H9 (cell line): Measurements from ENCODE around the gene AFF2. TPM values are rescaled to one million over a fixed set of nuclear protein-coding genes. Genes with fewer than 3 reads are reported as not detected.

Experiments used
- DNase-seq: peaks from one replicate; pipeline ENCODE4 v3.0.0-alpha.2; 2017
- H2AFZ ChIP-seq: one replicate; pipeline ENCODE4 v1.6.1; 2013; ENCODE audit warnings: mild to moderate bottlenecking, low read length, control low read depth, moderate library complexity
- H2AK5ac ChIP-seq: 2 replicates; pipeline ENCODE4 v1.6.1; 2013; ENCODE audit warnings: low read length, control low read depth, mixed read lengths; ENCODE audit not compliant: insufficient read length
- H2BK120ac ChIP-seq: one replicate; pipeline ENCODE4 v1.6.1; 2013; ENCODE audit warnings: low read depth, mild to moderate bottlenecking, low read length, control low read depth, inconsistent platforms; ENCODE audit not compliant: poor library complexity, severe bottlenecking
- H2BK12ac ChIP-seq: 2 replicates; pipeline ENCODE4 v1.6.1; 2013; ENCODE audit warnings: low read length, control low read depth, mixed read lengths, low read depth; ENCODE audit not compliant: insufficient read length
- H2BK15ac ChIP-seq: 2 replicates; pipeline ENCODE4 v1.6.1; 2013; ENCODE audit warnings: low read depth, low read length, control low read depth
- H2BK20ac ChIP-seq: one replicate; pipeline ENCODE4 v1.6.1; 2013; ENCODE audit warnings: low read depth, mild to moderate bottlenecking, low read length, control low read depth, inconsistent platforms; ENCODE audit not compliant: poor library complexity, severe bottlenecking
- H2BK5ac ChIP-seq: 2 replicates; pipeline ENCODE4 v1.6.1; 2013; ENCODE audit warnings: low read length, control low read depth, mixed read lengths; ENCODE audit not compliant: insufficient read length
- H3K14ac ChIP-seq: 2 replicates; pipeline ENCODE4 v1.6.1; 2013; ENCODE audit warnings: low read length, control low read depth; ENCODE audit not compliant: insufficient read depth
- H3K18ac ChIP-seq: 2 replicates; pipeline ENCODE4 v1.6.1; 2013; ENCODE audit warnings: low read depth, mild to moderate bottlenecking, mixed read lengths, low read length, control low read depth; ENCODE audit not compliant: insufficient read length
- H3K23ac ChIP-seq: 2 replicates; pipeline ENCODE4 v1.6.1; 2013; ENCODE audit warnings: low read length, control low read depth, mixed read lengths, low read depth; ENCODE audit not compliant: insufficient read length
- H3K23me2 ChIP-seq: 2 replicates; pipeline ENCODE4 v1.6.1; 2013; ENCODE audit warnings: low read depth, mild to moderate bottlenecking, mixed read lengths, low read length, control low read depth; ENCODE audit not compliant: insufficient read length, poor library complexity, severe bottlenecking
- H3K27ac ChIP-seq: 2 replicates; pipeline ENCODE4 v1.5.1; 2013; ENCODE audit warnings: low read length, control low read depth, mixed read lengths, low read depth; ENCODE audit not compliant: insufficient read length
- H3K27me3 ChIP-seq: 2 replicates; pipeline ENCODE4 v1.6.1; 2013; ENCODE audit warnings: low read length, control low read depth, inconsistent platforms; ENCODE audit not compliant: insufficient read depth
- H3K4ac ChIP-seq: 2 replicates; pipeline ENCODE4 v1.6.1; 2013; ENCODE audit warnings: low read depth, mild to moderate bottlenecking, control low read depth, inconsistent platforms, low read length, moderate library complexity
- H3K4me1 ChIP-seq: 2 replicates; pipeline ENCODE4 v1.6.1; 2013; ENCODE audit warnings: low read length, control low read depth, inconsistent platforms; ENCODE audit not compliant: insufficient read depth
- H3K4me2 ChIP-seq: 2 replicates; pipeline ENCODE4 v1.6.1; 2013; ENCODE audit warnings: low read length, control low read depth, mixed read lengths; ENCODE audit not compliant: insufficient read length, insufficient read depth
- H3K56ac ChIP-seq: 2 replicates; pipeline ENCODE4 v1.6.1; 2013; ENCODE audit warnings: low read depth, mild to moderate bottlenecking, mixed read lengths, low read length, control low read depth; ENCODE audit not compliant: insufficient read length
- H3K79me1 ChIP-seq: 2 replicates; pipeline ENCODE4 v1.6.1; 2013; ENCODE audit warnings: low read depth, mild to moderate bottlenecking, moderate library complexity, low read length, control low read depth, inconsistent platforms; ENCODE audit not compliant: insufficient read depth, poor library complexity, severe bottlenecking
- H3K79me2 ChIP-seq: 2 replicates; pipeline ENCODE4 v1.6.1; 2013; ENCODE audit warnings: low read length, control low read depth, inconsistent platforms; ENCODE audit not compliant: insufficient read depth
- H3K9ac ChIP-seq: 2 replicates; pipeline ENCODE4 v1.6.1; 2013; ENCODE audit warnings: low read length, control low read depth, mixed read lengths; ENCODE audit not compliant: insufficient read length; ENCODE audit errors: extremely low read depth
- H3K9me3 ChIP-seq: one replicate; pipeline ENCODE4 v1.6.1; 2013; ENCODE audit warnings: low read depth, low read length, inconsistent platforms; ENCODE audit not compliant: control insufficient read depth
- H3T11ph ChIP-seq: one replicate; pipeline ENCODE4 v1.6.1; 2013; ENCODE audit warnings: mild to moderate bottlenecking, low read length, control low read depth, inconsistent platforms
- H4K20me1 ChIP-seq: one replicate; pipeline ENCODE4 v1.6.1; 2013; ENCODE audit not compliant: control insufficient read depth, insufficient read length, insufficient read depth
- H4K5ac ChIP-seq: 2 replicates; pipeline ENCODE4 v1.6.1; 2013; ENCODE audit warnings: low read depth, mild to moderate bottlenecking, mixed read lengths, low read length, control low read depth; ENCODE audit not compliant: insufficient read length
- H4K8ac ChIP-seq: replicated peaks from 2 replicates; pipeline ENCODE4 v1.6.1; 2013; ENCODE audit warnings: low read length, control low read depth, mixed read lengths, low read depth; ENCODE audit not compliant: insufficient read length
- H4K91ac ChIP-seq: 2 replicates; pipeline ENCODE4 v1.6.1; 2013; ENCODE audit warnings: low read depth, mild to moderate bottlenecking, moderate library complexity, mixed read lengths, low read length, control low read depth; ENCODE audit not compliant: insufficient read length
- H3K27ac Mint-ChIP-seq, 3 experiments: 2 replicates in 2 of 3; 3 replicates in 1 of 3; pipeline ENCODE4 v1.8.0; 2020 to 2021; ENCODE audit warnings: mixed read lengths in 3 of 3, mild to moderate bottlenecking in 1 of 3, moderate library complexity in 1 of 3
- H3K27me3 Mint-ChIP-seq: 2 replicates; pipeline ENCODE4 v1.8.0; 2021; ENCODE audit warnings: low read depth, mild to moderate bottlenecking, moderate library complexity, mixed read lengths
- H3K36me3 Mint-ChIP-seq, 3 experiments: 2 replicates in 2 of 3; 3 replicates in 1 of 3; pipeline ENCODE4 v1.8.0; 2020 to 2021; ENCODE audit warnings: low read depth in 3 of 3, mixed read lengths in 3 of 3; ENCODE audit not compliant: insufficient read depth in 1 of 3
- H3K4me1 Mint-ChIP-seq, 2 experiments: 2 replicates each; pipeline ENCODE4 v1.8.0; 2020; ENCODE audit warnings: mixed read lengths in 2 of 2
- H3K4me3 Mint-ChIP-seq, 2 experiments: 2 replicates in 1 of 2; 3 replicates in 1 of 2; pipeline ENCODE4 v1.8.0; 2020 to 2021; ENCODE audit warnings: mild to moderate bottlenecking in 2 of 2, mixed read lengths in 2 of 2, moderate library complexity in 1 of 2
- H3K9me3 Mint-ChIP-seq, 2 experiments: 2 replicates in 1 of 2; 3 replicates in 1 of 2; pipeline ENCODE4 v1.8.0; 2020; ENCODE audit warnings: mild to moderate bottlenecking in 2 of 2, mixed read lengths in 2 of 2, moderate library complexity in 1 of 2
- total RNA-seq: library from RNA; stranded (reverse); gene quantifications from 2 replicates; pipeline ENCODE4 v1.2.1, GENCODE V29; 2021
- TF ChIP-seq, protein P1 (sequence below): fragments of 200-600 bp; sonication (generic); conservative IDR thresholded peaks from 3 replicates; pipeline ENCODE4 v1.8.0; 2021; ENCODE audit warnings: antibody characterized with exemption, mild to moderate bottlenecking

AFF2 gene
- total RNA-seq, 1 experiment from 2014 or later = 14.6 TPM

GRCh38 chrX:148582353-148582752 lies 81.9 kb downstream of the AFF2 start:
- no peaks in the 10 kb centered on the region; the same call in 1 of the 2 replicates for H3K4me1 ChIP-seq
- H2BK5ac ChIP-seq = no peak overlapping the region
- no peaks in the 10 kb centered on the region for H3K23me2 ChIP-seq
- H3K4me2 ChIP-seq = no peak overlapping the region
- H3K56ac ChIP-seq = no peak overlapping the region
- H3K23ac ChIP-seq = no peak overlapping the region
- H3K27me3 Mint-ChIP-seq = no peaks in the 10 kb centered on the region
- H3K9me3 Mint-ChIP-seq = peaks cover 48 to 60% of the 10 kb centered on the region in 2 experiments
- no peak overlapping the region for H3K9ac ChIP-seq
- H3K79me2 ChIP-seq = no peaks in the 10 kb centered on the region
- H3K14ac ChIP-seq = no peak overlapping the region
- no peak overlapping the region for H2BK120ac ChIP-seq
- H4K5ac ChIP-seq = no peak overlapping the region
- H3K27ac ChIP-seq = no peak overlapping the region
- no peak overlapping the region for H3K4me3 Mint-ChIP-seq
- TF ChIP-seq, protein P1, sequence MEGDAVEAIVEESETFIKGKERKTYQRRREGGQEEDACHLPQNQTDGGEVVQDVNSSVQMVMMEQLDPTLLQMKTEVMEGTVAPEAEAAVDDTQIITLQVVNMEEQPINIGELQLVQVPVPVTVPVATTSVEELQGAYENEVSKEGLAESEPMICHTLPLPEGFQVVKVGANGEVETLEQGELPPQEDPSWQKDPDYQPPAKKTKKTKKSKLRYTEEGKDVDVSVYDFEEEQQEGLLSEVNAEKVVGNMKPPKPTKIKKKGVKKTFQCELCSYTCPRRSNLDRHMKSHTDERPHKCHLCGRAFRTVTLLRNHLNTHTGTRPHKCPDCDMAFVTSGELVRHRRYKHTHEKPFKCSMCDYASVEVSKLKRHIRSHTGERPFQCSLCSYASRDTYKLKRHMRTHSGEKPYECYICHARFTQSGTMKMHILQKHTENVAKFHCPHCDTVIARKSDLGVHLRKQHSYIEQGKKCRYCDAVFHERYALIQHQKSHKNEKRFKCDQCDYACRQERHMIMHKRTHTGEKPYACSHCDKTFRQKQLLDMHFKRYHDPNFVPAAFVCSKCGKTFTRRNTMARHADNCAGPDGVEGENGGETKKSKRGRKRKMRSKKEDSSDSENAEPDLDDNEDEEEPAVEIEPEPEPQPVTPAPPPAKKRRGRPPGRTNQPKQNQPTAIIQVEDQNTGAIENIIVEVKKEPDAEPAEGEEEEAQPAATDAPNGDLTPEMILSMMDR = no peak
- no peak overlapping the region for H2AFZ ChIP-seq
- H2AK5ac ChIP-seq = no peak overlapping the region
- no peak overlapping the region for H3K4ac ChIP-seq
- no peaks in the 10 kb centered on the region for H3K79me1 ChIP-seq
- no peak overlapping the region for H4K8ac ChIP-seq
- no peak overlapping the region for H3K18ac ChIP-seq
- H2BK20ac ChIP-seq = no peak overlapping the region
- H3K27me3 ChIP-seq = no peaks in the 10 kb centered on the region
- peaks cover 0 to 5% (median 0%) of the 10 kb centered on the region in 3 experiments; a peak in 2 of 7 replicates for H3K36me3 Mint-ChIP-seq
- no peak overlapping the region for H2BK12ac ChIP-seq
- no peaks in the 10 kb centered on the region for H4K20me1 ChIP-seq
- H3K9me3 ChIP-seq = peaks cover 34% of the 10 kb centered on the region
- H3K27ac Mint-ChIP-seq = no peak overlapping the region
- H4K91ac ChIP-seq = no peak overlapping the region
- no peak for DNase-seq
- H2BK15ac ChIP-seq = no peak overlapping the region
- no peak overlapping the region for H3T11ph ChIP-seq
- H3K4me1 Mint-ChIP-seq = no peaks in the 10 kb centered on the region
